GM12873 (cell line): Measurements from ENCODE around the gene KAZN.

Experiments
- TF ChIP-seq, protein P1 (sequence below): IDR thresholded peaks from 2 replicates; pipeline ENCODE4 v1.5.1; 2012; ENCODE audit warnings: low read depth, mild to moderate bottlenecking, moderate library complexity, low read length, control low read depth; ENCODE audit not compliant: insufficient read depth; ENCODE audit errors: missing control alignments

The KAZN gene

DNA sequence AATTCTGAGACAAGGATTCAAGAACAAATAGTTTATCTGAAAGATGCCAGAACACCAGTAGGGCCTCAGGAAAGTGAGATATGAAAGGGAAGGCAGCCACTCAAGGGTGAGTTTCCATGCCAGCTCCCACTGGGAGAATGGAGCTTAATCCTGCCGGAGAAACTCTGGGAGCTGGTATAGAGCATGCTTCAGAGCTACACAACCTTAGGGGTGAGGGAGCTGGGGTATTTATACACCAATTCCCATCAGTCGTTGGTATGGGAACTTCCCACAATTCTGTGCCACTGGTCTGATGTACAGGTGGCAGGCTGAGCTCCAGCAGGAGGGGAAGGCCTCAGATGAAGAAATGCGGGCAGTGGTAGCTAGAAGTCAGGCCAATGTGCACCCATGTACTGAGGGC, 86.6 kb downstream of the KAZN start:
- TF ChIP-seq, protein P1, sequence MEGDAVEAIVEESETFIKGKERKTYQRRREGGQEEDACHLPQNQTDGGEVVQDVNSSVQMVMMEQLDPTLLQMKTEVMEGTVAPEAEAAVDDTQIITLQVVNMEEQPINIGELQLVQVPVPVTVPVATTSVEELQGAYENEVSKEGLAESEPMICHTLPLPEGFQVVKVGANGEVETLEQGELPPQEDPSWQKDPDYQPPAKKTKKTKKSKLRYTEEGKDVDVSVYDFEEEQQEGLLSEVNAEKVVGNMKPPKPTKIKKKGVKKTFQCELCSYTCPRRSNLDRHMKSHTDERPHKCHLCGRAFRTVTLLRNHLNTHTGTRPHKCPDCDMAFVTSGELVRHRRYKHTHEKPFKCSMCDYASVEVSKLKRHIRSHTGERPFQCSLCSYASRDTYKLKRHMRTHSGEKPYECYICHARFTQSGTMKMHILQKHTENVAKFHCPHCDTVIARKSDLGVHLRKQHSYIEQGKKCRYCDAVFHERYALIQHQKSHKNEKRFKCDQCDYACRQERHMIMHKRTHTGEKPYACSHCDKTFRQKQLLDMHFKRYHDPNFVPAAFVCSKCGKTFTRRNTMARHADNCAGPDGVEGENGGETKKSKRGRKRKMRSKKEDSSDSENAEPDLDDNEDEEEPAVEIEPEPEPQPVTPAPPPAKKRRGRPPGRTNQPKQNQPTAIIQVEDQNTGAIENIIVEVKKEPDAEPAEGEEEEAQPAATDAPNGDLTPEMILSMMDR = no peak

DNA sequence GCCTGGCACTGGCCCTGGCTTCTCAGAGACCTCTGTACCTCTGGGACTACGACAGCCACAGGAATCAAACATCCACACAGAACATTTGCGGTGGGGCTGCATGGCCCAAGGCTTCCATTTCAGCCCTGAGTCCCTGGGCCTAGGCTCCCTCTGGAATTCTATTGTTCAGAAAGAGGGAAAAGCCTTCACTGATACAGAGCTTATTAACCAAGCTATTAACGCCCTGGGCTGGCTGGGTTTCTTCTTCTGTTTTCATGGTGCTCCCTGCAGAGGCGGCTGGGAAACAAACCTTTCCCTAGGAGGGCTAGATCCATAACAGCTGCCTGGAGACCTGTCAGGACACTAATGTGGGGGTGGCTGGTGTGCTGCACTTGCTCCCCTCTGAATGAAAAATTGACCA, 88.2 kb downstream of the KAZN start:
- TF ChIP-seq, protein P1 = no peak

DNA sequence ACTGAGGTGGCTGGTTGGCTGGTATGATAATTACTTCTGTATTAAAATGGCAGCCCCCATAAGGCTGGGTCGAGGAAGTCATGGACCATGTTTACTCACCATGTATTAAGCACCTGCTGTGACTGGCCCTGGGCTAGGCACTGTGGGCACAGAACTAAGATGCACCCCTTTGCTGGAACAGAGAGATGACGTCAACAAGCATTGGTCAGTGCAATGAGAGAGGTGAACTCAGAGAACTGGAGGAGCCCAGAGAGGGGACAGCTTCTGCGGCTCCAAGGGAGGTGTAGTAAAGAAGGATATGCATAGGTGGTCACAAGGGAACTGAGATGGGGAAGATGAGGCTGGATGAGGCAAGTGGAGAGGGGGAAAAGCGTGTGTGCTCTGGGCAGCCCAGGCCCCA, 88.7 kb downstream of the KAZN start:
- TF ChIP-seq, protein P1 = no peak

DNA sequence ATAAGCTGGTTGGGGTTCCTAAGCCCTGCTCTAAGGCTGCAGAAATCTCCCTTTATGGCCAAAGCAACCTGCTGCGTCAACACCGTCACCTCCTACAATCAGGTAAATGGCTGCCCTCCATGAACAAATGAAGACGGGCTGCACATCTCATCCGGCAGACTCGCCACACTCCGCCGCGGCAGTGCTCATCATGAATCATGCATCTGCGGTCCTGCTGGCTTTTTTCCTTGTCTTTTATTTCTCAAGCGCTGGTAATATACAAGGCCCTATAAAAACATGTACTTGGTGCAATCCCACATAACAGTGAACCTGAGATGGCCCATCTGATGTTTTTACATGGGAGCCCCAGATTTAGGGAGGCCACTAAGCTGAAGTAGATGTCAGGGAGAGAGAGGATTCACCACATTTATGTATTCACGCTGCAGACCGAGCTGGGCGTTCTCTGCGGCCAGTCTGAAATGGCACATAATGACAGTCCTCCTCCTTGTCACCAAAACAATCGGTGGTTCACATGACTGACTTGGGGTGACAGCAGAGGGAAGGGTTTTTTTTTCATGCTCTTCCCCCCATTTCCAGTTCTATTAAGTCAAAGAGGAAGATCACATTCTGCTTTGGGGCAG, 91.6 kb downstream of the KAZN start:
- TF ChIP-seq, protein P1 = no peak

DNA sequence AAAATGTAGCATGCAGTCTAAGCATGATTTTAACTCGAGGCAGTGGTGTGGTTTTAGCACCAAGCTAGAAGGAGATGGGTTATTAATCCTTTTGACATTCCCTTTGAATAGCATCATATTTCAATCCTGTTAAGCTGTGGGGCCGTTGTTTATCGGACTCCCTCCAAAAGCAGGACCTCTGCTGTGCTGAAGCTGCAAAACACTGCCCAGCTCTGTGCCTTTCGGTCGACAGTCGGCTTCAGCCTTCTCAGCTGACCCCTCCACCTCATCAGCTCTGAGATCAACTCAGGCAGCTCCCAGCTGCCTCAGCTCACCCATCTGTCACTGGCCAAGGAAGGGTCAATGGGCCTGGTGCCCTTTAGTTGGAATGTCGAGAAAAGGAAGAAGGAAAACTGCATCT, 95.5 kb downstream of the KAZN start:
- TF ChIP-seq, protein P1 = no peak

DNA sequence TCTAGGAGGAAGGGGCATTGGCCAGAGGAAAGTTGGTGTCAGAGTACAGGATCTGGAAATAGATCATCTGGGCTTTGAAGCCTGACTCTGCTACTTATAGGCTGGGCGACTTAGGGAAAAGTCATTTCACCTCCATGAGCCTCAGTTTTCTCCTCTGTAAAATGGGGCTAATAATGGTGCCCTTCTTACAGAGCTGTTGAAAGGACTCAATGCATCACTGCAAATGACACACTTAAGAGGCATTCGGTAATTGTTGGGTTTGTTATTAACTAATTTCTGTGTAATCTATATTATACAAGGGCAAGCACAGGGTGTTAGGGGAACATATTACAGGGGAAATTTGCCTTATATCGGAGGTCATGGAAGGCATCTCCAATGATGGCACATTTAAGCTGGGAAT, 96.1 kb downstream of the KAZN start:
- TF ChIP-seq, protein P1 = no peak

DNA sequence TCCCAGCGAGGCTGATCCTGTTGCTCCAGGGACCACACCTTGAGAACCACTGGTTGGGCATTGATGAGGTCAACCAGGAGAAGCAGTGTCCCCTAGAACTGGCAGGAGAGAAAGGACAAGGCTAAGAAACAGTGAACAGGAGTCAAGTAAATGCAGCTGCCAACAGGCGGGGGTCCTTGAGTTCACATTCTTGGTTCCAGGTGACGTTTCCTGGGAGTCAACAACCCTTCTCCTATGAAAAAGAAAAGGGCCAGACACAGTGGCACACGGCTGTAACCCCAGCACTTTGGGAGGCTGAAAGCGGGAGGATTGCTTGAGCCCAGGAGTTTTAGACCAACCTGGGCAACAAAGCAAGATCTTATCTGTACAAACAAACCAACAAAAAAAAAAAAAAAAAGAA, 98.3 kb downstream of the KAZN start:
- TF ChIP-seq, protein P1 = no peak
